ENCODE measurements around the gene ACSL4.
"Not testable (repeated sequence)": the region's sequence is repeated elsewhere in the genome, so short reads cannot be mapped to it uniquely, and the experiment has no call there.

Gene ACSL4

GRCh38 chrX:109667986-109668385 lies 65.1 kb downstream of the ACSL4 start:
- no peak for DNase-seq (ENCODE audit: low read depth)

DNA sequence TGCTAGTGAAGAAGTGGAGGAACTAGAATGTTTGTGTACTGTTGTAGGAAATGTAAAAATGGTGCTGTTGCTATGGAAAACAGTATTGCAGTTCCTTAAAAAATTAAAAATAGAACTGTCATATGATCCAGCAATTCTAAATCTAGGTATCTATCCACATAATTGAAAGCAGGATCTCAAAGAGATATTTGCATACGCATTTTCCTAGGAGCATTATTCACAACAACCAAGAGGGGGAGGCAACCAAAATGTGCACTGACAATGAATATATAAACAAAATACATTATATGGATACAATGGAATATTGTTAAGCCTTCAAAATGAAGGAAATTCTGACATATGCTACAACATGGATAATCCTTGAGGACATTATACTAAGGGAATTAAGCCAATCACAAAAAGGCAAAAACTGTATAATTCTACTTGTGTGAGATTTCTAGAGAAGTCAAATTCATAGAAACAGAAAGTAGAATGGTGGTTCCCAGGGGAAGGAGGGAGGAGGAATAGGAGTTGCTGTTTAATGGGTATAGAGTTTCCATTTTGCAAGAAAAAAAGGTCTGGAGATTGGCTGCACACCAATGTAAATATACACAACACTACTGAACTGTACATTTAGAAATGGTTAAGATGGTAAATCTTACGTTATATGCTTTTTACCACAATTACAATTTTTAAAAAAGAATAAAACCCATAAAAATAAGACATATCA lies 72.5 kb downstream of the ACSL4 start:
- no peak for DNase-seq (ENCODE audit: low read depth)

GRCh38 chrX:109658391-109658790 lies 74.7 kb downstream of the ACSL4 start:
- DNase-seq (ENCODE audit: low read depth): no peak

DNA sequence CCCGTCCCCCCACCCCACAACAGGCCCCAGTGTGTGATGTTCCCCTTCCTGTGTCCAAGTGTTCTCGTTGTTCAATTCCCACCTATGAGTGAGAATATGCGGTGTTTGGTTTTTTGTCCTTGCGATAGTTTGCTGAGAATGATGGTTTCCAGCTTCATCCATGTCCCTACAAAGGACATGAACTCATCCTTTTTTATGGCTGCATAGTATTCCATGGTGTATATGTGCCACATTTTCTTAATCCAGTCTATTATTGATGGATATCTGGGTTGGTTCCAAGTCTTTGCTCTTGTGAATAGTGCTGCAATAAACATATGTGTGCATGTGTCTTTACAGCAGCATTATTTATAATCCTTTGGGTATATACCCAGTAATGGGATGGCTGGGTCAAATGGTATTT lies 75.7 kb downstream of the ACSL4 start:
- not testable (repeated sequence) for DNase-seq (ENCODE audit: low read depth)

DNA sequence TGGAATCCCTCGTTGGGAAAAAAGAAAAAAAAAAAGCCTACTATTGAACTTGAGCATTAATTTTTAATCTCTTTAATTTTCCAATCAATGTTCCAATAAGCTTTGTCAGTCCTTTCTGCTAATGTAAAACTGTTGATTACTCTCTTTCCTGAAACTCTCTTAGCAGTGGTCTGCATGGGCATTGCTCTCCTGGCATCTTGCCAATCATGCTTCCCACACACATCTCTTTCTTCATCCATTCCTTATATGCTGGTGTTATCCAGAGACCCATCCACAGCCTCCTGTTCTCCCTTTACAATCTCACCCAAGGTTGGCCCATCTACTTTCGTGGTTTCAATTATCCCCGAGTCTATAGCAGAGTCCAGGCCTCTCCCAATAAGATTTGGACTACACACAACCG lies 76.3 kb downstream of the ACSL4 start:
- no peak for DNase-seq (ENCODE audit: low read depth)

DNA sequence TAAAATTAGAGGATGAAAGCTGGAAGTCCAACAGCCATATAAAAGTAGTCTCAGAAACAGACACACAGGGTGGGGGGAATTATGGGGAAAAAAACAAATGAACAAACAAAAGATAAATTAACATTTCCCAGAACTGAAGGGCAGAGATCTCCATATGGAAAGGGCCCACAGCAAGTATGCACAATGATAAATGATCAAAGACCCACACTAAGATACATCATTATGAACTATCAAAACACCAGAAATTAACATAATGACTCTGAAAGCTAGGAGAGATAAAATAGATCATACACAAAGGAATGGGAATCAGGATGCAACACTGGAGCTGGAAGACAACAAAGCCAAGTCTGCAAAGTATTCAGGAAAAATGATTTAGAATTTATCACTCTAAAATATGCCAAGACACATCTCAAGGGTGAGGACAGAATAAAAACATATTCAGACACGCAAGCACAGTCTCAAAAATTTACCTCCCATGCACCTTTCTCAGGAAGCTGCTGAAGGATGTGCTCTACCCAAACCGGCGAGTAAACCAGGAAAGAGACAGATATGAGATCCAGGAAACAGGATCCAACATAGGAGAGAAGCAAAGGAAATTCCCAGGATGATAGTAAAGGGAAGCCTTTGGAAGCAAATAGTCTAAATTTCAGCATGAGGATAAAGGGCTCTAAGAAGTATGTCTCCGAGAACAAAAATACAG lies 77.4 kb downstream of the ACSL4 start:
- DNase-seq (ENCODE audit: low read depth): no peak

DNA sequence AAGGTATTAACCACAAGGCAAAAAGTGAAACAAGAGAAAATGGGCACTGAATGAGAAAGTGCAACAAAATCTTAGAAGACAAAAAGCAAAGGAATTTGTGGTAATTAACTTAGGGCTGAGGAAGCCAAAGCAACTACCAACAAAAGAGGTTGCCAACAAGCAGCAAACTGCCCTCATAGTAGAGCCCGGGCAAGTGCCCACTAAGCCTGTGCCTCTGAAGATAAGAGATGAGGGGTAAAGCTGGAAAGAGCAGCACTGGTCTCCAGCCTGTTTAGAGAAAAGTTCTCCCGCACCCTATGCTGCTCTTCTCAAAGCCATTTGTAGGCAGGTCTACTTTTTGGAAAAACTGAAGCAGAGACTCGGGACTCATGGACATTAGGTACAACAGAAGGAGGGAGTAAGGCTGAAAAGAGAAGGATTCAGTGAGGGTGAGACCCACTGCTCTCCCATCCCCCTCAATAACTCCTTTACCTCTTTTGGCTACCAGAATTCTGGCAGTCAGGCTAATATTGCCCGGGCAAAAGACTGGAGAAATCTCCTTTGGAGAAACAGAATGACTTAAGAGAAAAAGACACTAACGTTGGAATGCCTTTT lies 78.4 kb downstream of the ACSL4 start:
- no peak for DNase-seq (ENCODE audit: low read depth)

DNA sequence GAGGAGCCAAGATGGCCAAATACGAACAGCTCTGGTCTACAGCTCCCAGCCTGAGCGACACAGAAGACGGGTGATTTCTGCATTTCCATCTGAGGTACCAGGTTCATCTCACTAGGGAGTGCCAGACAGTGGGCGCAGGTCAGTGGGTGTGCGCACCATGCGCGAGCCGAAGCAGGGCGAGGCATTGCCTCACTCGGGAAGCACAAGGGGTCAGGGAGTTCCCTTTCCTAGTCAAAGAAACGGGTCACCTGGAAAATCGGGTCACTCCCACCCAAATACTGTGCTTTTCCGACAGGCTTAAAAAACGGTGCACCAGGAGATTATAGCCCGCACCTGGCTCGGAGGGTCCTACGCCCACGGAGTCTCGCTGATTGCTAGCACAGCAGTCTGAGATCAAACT lies 88.4 kb downstream of the ACSL4 start:
- not testable (repeated sequence) for DNase-seq (ENCODE audit: low read depth)

- DNase-seq (ENCODE audit: low read depth): no peak
Measured at GRCh38 chrX:109643687-109644086, 89.4 kb downstream of the ACSL4 start.

DNA sequence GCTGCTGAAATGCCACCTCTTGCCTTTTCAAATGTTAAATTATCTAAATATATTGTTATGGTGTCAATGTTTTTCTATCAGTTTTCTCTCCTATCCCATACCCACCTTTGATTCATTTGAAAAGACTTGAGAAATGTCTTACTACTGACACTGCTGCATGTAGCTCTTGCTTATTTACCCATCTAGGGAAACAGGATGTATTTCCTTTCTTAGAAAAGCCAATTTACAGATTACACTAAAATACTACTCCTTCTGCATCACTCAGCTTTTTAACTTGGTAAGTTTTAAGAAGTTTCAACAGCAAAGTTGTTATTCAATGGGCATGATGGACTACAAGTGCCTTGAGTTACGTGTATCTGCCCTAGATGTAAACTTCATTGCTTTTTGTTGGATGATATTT lies 94.9 kb downstream of the ACSL4 start:
- DNase-seq (ENCODE audit: low read depth): no peak

DNA sequence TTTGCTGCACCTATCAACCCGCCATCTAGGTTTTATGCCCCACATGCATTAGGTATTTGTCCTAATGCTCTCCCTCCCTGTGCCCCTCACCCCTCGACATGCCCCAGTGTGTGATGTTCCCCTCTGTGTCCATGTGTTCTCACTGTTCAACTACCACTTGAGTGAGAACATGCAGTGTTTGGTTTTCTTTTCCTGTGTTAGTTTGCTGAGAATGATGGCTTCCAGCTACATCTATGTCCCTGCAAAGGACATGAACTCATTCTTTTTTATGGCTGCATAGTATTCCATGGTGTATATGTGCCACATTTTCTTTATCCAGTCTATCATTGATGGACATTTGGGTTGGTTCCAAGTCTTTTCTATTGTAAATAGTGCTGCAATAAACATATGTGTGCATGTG lies 95.6 kb downstream of the ACSL4 start:
- not testable (repeated sequence) for DNase-seq (ENCODE audit: low read depth)

DNA sequence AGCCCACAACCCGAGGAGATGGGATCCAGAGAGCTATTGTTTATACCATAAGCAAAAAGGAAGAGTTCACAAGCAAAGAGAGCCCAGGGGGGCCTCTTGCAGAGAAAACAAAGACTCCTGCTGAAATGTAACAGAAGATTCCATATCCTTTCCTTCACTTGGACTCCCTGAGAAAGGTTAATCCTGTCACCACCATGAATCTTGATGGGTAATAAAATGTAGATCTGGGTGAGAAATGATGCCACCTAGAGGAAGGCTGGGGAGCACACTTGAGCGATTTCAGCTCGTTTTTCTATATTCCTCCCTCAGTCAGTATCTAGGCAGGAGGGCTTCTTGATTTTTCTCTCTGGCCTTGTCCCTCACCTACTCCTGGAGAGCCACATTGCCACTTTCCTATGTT lies 97.9 kb downstream of the ACSL4 start:
- no peak for DNase-seq (ENCODE audit: low read depth)

DNA sequence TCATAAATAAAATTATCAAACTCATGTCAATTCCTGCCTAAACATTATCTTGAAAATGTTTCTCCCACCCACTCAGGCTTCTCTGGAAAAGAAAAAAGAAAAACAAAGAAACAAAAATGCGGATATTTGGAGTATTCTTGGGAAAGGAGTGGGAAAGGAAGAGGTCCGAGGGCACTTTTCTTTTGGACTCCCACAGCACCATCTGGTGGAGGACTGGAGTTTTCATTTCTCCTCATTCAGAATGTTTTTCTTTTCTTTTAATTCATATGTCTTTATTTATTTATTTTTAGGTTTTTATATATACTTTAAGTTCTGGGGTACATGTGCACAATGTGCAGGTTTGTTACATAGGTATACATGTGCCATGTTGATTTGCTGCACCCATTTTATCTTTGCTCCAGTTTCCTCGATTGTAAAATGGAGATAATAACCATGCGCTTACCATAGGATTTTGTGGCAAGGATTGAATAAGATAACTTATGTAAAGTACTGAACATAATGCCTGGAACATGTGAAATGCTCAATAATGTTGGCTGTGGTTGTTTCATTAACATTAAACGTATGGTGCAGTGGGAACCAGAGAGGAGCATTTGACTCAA lies 100.1 kb downstream of the ACSL4 start:
- no peak for DNase-seq (ENCODE audit: low read depth)

GRCh38 chrX:109629310-109629709 lies 103.7 kb downstream of the ACSL4 start:
- DNase-seq (ENCODE audit: low read depth): no peak

DNA sequence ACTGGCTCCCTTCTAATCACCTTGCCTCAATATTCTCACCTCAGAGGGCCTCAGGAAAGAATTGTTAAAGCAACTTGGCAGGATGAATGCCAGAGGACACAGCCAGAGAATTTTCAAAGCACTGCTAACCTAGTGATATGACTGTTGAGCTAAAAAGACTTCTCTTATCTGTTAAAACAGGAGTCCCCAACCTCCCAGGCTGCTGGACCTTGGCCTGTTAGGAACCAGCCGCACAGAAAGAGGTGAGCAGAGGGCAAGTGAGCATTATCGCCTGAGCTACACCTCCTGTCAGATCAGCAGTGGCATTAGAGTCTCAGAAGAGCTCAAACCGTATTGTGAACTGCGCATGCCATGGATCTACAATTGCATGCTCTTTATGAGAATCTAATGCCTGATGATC lies 106.4 kb downstream of the ACSL4 start:
- DNase-seq (ENCODE audit: low read depth): no peak

DNA sequence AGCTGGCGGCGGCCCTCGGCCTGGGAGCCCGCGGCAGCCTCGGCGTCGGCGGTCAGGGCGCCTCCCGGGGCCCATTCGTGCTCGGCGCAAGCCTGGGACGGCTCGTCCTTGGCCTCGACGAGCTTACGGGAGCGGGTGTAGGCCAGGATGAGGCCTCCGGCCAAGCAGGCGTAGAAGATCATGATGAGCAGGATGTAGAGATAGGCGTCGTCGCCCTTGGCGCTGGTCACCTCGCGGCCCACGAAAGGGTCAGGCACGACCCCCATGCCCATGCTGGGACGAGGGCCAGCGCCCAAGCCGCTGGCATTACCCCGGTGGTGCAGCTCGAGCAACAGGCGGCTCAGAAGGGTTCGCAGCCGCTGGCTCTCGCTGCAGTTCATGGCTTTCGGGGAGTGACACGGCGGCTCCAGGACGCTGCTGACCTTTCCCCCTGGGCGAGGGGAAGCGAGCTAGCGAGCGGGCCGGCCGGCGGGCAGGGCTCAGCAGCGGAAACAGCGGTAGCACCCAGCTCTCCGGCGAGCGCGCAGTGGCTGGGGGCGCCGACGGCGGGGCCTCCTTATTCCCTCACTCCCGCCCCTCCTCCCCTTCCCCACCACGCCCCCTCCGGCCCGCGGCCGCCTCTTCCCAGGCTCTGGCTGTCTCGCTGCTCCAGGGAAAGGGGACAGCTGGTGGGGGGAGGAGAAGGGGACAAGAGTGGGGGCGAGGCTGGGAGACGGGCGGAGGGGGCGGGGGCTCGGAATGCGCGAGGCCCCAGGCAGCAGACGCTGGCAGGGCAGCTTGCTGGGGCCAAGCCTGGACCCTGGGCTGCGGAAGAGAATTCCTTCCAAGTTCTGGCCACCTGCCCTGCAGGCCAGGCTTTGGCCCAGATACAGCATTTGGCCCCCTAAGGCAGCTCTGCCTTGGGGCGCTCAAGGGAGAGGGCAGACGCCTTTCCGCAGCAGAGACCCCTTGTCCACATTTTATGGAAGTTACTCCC lies 108.1 kb downstream of the ACSL4 start, which contains the start of gene KCNE5:
TSS of gene KCNE5 (minus strand) at position 532 of the 976 bp plus-strand sequence. CDS start at position 380, 152 bp downstream.
- no peak for DNase-seq (ENCODE audit: low read depth)

- DNase-seq (ENCODE audit: low read depth): no peak
Measured at GRCh38 chrX:109623997-109624396, 109.1 kb downstream of the ACSL4 start.

GRCh38 chrX:109622270-109622669 lies 110.8 kb downstream of the ACSL4 start:
- no peak for DNase-seq (ENCODE audit: low read depth)

GRCh38 chrX:109619771-109620170 lies 113.3 kb downstream of the ACSL4 start:
- no peak for DNase-seq (ENCODE audit: low read depth)

GRCh38 chrX:109614951-109615350 lies 118.1 kb downstream of the ACSL4 start:
- DNase-seq (ENCODE audit: low read depth): no peak

DNA sequence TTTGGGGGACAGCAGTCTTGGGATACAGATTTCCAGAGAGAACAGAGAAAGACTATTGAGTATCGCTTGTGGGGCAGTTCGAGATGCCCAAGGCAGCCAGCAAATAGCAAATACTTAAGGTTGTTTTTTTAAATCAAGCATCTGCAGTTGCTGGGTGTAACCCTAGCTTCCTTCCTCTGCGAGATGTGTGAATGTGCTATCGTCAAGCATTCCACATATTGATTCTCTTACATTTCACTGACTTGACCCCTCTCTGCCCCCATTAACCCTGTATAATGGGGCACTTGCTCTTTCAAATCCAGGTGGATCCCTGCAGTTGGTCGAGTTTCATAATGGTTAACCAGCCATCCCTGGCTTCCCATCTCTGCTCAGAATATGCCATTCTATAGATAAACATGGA lies 131.6 kb downstream of the ACSL4 start:
- no peak for DNase-seq (ENCODE audit: low read depth)

GRCh38 chrX:109600237-109600651 lies 132.8 kb downstream of the ACSL4 start:
- no peak for DNase-seq (ENCODE audit: low read depth)

Measured in stimulated activated CD8-positive, alpha-beta memory T cell treated with anti-CD3 and anti-CD28 coated beads, Interleukin-15, amount 100 ng/mL, for 1 hour (primary cell).